Left ventricle myocardium inferior (tissue), 1 donor: ENCODE data around the gene LRRC42. TPM values are rescaled to one million over a fixed set of nuclear protein-coding genes. Genes with fewer than 3 reads are reported as not detected.

Experiments used
- DNase-seq: peaks from one replicate; pipeline ENCODE4 v3.0.0-alpha.2; 2020
- H3K27ac ChIP-seq: fragments of 200-600 bp; replicated peaks from 2 replicates; pipeline ENCODE4 v1.8.0; 2021
- H3K27me3 ChIP-seq: fragments of 200-600 bp; 2 replicates; pipeline ENCODE4 v1.8.0; 2021; ENCODE audit warnings: low read depth
- H3K36me3 ChIP-seq: fragments of 200-600 bp; 2 replicates; pipeline ENCODE4 v1.8.0; 2021
- H3K4me1 ChIP-seq: fragments of 200-600 bp; 2 replicates; pipeline ENCODE4 v1.8.0; 2021
- H3K4me3 ChIP-seq: fragments of 200-600 bp; 2 replicates; pipeline ENCODE4 v1.8.0; 2021; ENCODE audit warnings: mild to moderate bottlenecking, moderate library complexity
- H3K9me3 ChIP-seq: fragments of 200-600 bp; replicated peaks from 2 replicates; pipeline ENCODE4 v1.8.0; 2021
- intact Hi-C: fragments of 100-400 bp; cut with micrococcal nuclease; formaldehyde crosslinking; loops from one replicate; pipeline ENCODE4 v1.11.0; 2022
- total RNA-seq: library from RNA; stranded (reverse); fragmentation: NEBNext Ultra II Directional; extraction: Animal tissue kit (Norgen Biotek cat#: 25700); gene quantifications from one replicate; pipeline ENCODE4 v1.2.1, GENCODE V29; 2021
- TF ChIP-seq, protein P1 (sequence below): fragments of 200-600 bp; IDR thresholded peaks from 2 replicates; pipeline ENCODE4 v1.8.0; 2021; ENCODE audit warnings: antibody characterized with exemption, mild to moderate bottlenecking, borderline replicate concordance
- donor health status: DM: no; HTN: yes; CAD: no; lungs with severe emphysema.

Gene LRRC42
- total RNA-seq, 1 donor from 2014 or later: 12.9 TPM

DNA sequence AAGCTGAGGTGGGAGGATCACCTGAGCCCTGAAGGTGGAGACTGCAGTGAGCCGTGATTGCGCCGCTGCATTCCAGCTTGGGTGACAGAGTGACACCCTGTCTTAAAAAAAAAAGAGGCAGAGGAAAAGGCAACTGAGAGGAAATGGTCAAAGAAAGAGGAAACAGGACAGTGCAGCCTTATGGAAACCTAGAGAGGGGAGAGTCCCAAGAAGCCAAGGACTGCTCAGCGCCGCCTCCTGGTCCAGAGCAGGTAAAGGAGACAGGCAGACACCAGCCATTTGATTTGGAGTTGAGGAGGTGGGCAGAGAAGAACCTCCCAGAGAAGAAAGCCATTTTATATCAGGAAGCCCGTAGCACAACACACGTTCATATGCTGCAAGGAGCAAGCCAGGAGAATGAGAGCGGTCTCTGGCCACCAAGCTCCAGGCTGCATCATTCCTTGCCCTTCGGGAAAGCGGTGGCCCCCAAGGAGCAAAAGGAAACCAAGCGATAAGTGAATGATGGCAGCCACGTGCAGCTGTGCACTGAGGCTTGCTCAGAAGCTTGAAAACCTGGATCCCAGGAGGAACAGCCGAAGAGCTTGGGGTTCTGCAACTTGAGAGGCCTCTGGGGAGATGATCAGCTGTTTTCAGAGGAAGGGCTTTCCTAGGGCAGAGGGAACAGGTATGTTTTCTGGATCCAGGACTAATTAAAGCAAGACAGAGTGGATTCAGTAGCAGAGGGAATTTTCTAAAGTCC is 33.7 kb downstream of the LRRC42 start:
- intact Hi-C loops: no loop called here
- no peaks in the 10 kb centered on the region for H3K36me3 ChIP-seq
- TF ChIP-seq, protein P1, sequence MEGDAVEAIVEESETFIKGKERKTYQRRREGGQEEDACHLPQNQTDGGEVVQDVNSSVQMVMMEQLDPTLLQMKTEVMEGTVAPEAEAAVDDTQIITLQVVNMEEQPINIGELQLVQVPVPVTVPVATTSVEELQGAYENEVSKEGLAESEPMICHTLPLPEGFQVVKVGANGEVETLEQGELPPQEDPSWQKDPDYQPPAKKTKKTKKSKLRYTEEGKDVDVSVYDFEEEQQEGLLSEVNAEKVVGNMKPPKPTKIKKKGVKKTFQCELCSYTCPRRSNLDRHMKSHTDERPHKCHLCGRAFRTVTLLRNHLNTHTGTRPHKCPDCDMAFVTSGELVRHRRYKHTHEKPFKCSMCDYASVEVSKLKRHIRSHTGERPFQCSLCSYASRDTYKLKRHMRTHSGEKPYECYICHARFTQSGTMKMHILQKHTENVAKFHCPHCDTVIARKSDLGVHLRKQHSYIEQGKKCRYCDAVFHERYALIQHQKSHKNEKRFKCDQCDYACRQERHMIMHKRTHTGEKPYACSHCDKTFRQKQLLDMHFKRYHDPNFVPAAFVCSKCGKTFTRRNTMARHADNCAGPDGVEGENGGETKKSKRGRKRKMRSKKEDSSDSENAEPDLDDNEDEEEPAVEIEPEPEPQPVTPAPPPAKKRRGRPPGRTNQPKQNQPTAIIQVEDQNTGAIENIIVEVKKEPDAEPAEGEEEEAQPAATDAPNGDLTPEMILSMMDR: no peak
- H3K4me1 ChIP-seq: peaks cover 10% of the 10 kb centered on the region
- no peak for DNase-seq
- no peaks in the 10 kb centered on the region for H3K27me3 ChIP-seq
- no peaks in the 10 kb centered on the region for H3K9me3 ChIP-seq
- H3K4me3 ChIP-seq: no peak overlapping the region
- H3K27ac ChIP-seq: no peak overlapping the region

DNA sequence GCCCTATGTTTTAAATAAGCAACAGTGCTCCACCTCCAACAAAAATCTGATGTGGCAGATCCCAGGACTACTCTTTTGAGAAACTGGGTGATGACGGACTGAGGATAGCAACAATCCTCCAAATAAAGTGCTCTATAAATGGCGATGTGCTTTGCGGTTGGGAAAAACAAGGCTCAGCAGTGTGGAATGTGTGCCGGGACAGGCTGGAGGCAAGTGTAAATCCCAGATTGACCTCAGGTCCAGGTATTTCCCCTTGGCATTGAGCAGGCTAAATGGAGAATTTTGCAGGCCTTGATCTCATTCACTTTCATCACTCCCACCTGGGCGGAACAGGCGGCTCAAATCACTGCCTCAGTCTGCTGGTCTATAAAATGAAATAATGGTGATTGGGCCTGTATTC is 35.1 kb downstream of the LRRC42 start:
- Histone ChIP-seq H3K36me3 (no peaks in the 10 kb centered on the region), H3K27me3 (no peaks in the 10 kb centered on the region), H3K27ac (no peak overlapping the region), H3K4me3 (no peak overlapping the region), H3K9me3 (no peaks in the 10 kb centered on the region), H3K4me1 (peaks cover 10% of the 10 kb centered on the region)
- intact Hi-C loops: no loop called here
- TF ChIP-seq, protein P1: no peak
- no peak for DNase-seq

DNA sequence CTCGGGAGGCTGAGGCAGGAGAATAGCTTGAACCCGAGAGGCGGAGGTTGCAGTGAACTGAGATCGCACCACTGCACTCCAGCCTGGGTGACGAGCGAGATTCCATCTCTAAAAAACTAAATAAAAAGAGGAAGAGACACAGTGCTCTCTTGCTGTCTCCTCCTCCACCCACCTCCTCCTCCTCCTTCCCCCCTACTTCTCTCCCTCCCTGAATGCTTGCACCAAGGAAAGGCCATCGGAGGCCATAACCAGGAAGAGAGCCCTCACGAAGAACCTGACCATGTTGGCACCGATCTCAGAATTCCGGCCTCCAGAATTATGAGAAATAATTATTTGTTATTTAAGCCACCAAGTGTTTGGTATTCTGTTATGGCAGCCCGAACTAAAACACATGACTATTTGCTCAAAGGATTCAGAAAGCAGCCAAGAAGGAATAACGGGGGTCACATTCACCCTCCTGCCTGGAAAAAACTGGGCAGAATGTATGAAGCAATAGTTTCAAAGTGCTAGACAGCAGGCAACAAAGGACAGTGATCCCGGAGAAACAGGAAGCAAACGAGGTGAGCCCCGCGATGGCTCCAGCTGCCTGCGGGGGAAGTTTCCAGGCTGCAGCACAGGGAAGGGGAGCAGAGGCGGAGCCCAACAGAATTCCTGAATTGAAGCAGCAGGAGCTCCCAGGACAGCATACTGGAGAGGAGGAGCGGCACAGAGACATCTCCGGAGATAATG is 36.0 kb downstream of the LRRC42 start:
- Histone ChIP-seq H3K4me3 (peak overlapping the region; percentile 60), H3K4me1 (peaks cover 10% of the 10 kb centered on the region), H3K36me3 (no peaks in the 10 kb centered on the region), H3K27me3 (no peaks in the 10 kb centered on the region), H3K27ac (peak overlapping the region; percentile 42), H3K9me3 (no peaks in the 10 kb centered on the region)
- intact Hi-C loops: no loop called here
- TF ChIP-seq, protein P1: no peak
- peak; percentile 32 for DNase-seq

DNA sequence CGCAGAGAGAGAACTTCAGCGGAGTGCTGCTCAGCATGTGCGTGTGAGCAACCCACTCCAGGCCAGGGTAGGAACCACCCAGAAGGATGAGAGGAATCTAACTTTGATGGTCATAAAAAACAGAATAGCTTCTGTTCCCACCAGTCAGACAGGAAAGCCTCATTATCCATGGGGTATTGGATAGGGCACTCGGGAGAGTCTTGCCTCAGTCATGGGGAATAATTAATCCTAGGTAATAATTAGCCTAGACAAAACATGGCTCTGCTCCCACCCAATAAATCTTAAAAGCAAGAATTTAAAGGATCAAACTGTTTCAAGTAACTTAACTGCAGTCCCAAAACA is 36.6 kb downstream of the LRRC42 start:
- Histone ChIP-seq H3K4me1 (peaks cover 10% of the 10 kb centered on the region), H3K27me3 (no peaks in the 10 kb centered on the region), H3K27ac (no peak overlapping the region), H3K36me3 (no peaks in the 10 kb centered on the region), H3K9me3 (no peaks in the 10 kb centered on the region), H3K4me3 (peak overlapping the region; percentile 60)
- TF ChIP-seq, protein P1: no peak
- no peak for DNase-seq
- intact Hi-C loops: no loop called here

DNA sequence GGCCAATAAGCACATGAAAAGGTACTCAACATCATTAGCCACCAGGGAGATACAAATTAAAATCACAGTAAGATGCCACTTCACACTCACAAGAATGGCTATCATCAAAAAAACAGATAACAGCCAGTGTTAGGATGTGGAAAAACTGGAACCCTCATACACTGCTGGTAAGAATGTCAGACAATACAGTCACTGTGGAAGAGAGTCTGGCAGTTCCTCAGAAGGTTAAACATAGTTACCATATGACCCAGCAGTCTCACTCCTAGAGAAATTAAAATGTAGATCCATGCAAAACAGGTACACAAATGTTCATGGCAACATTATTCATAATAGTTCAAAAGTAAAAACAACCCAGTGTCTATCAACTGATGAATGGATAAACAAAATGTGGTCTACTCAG is 38.6 kb downstream of the LRRC42 start:
- Histone ChIP-seq H3K4me1 (peaks cover 10% of the 10 kb centered on the region), H3K4me3 (no peak overlapping the region), H3K9me3 (no peaks in the 10 kb centered on the region), H3K27ac (no peak overlapping the region), H3K36me3 (no peaks in the 10 kb centered on the region), H3K27me3 (peaks cover 2% of the 10 kb centered on the region)
- intact Hi-C loops: no loop called here
- no peak for DNase-seq
- TF ChIP-seq, protein P1: no peak
